ENCODE data around the gene PTK6. TPM values are rescaled to one million over a fixed set of nuclear protein-coding genes. Genes with fewer than 3 reads are reported as not detected.

Gene PTK6
- total RNA-seq, 4 donors from 2014 or later, result 0.36 TPM; not detected in 3

GRCh38 chr20:63551068-63551467, 13.9 kb upstream of the PTK6 start:
- DNase-seq, result no peak
- Histone ChIP-seq H3K27me3 (peaks cover 39 to 55% (median 44%) of the 10 kb centered on the region in 3 donors), H3K4me1 (no peaks in the 10 kb centered on the region), H3K9me3 (no peaks in the 10 kb centered on the region), H3K27ac (no peak overlapping the region), H3K36me3 (no peaks in the 10 kb centered on the region), H3K4me3 (no peak overlapping the region)
- intact Hi-C loops (cut with DNase I; ENCODE audit: low total_unique reads), result no loop called here
- no peak for ATAC-seq
- in situ Hi-C loops (cut with MboI; ENCODE audit: low sequenced_read_pairs in 4 of 4), result no loop called here
- TF ChIP-seq, protein P1, sequence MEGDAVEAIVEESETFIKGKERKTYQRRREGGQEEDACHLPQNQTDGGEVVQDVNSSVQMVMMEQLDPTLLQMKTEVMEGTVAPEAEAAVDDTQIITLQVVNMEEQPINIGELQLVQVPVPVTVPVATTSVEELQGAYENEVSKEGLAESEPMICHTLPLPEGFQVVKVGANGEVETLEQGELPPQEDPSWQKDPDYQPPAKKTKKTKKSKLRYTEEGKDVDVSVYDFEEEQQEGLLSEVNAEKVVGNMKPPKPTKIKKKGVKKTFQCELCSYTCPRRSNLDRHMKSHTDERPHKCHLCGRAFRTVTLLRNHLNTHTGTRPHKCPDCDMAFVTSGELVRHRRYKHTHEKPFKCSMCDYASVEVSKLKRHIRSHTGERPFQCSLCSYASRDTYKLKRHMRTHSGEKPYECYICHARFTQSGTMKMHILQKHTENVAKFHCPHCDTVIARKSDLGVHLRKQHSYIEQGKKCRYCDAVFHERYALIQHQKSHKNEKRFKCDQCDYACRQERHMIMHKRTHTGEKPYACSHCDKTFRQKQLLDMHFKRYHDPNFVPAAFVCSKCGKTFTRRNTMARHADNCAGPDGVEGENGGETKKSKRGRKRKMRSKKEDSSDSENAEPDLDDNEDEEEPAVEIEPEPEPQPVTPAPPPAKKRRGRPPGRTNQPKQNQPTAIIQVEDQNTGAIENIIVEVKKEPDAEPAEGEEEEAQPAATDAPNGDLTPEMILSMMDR (IDR thresholded peaks at IDR 0.05 in 4 of 5, conservative IDR thresholded peaks at IDR 0.05 in 1 of 5), result no peak
- TF ChIP-seq POLR2A (IDR thresholded peaks at IDR 0.05), result no peak

DNA sequence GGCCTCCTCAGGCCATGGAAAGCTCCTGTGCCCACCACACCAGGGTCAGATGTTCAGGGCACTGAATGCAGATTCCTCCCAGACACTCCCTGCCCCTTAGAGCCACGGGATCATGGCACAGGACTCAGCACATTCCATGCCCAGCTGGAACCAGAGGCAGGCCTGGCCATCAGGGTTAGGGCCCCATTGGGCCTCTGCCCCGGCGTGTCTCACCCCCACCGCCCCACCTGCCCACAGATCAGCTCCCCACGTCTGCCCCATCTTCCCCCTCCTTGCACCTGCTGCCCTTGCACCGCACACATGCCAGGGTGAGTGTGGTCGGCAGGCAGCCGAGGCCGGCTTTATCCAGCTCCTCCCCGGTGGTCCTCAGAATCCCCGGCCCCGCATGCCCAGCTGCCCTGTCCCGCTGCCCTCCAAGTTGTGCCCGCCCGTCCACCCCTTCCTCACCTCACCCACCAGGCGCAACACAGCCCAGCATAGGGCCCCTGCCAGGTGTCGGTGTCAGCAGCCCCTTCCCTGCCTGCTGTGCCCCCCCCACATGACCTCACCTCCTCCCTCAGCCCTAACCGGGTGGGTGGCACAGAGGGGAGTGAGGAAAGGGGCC, 12.6 kb upstream of the PTK6 start:
- DNase-seq, result no peak
- Histone ChIP-seq H3K9me3 (no peaks in the 10 kb centered on the region), H3K36me3 (no peaks in the 10 kb centered on the region), H3K4me1 (no peaks in the 10 kb centered on the region), H3K27me3 (peaks cover 39 to 55% (median 44%) of the 10 kb centered on the region in 3 donors), H3K4me3 (no peak overlapping the region), H3K27ac (no peak overlapping the region)
- TF ChIP-seq, protein P1 (IDR thresholded peaks at IDR 0.05 in 4 of 5, conservative IDR thresholded peaks at IDR 0.05 in 1 of 5), result no peak
- intact Hi-C loops (cut with DNase I; ENCODE audit: low total_unique reads), result no loop called here
- in situ Hi-C loops (cut with MboI; ENCODE audit: low sequenced_read_pairs in 4 of 4), result loop anchor here in 1 of 4 donors (25.0 kb wide), 1 partner anchor 88 kb away; the partner anchor contains the start of gene GMEB2
- ATAC-seq, result no peak

GRCh38 chr20:63549019-63549418, 11.8 kb upstream of the PTK6 start:
- Histone ChIP-seq H3K4me1 (no peaks in the 10 kb centered on the region), H3K4me3 (no peak overlapping the region), H3K36me3 (no peaks in the 10 kb centered on the region), H3K27ac (no peak overlapping the region), H3K9me3 (no peaks in the 10 kb centered on the region), H3K27me3 (peaks cover 39 to 50% (median 39%) of the 10 kb centered on the region in 3 donors)
- in situ Hi-C loops (cut with MboI; ENCODE audit: low sequenced_read_pairs in 4 of 4) (loop anchor here in 1 of 4 donors (25.0 kb wide), 1 partner anchor 88 kb away; the partner anchor contains the start of gene GMEB2), intact Hi-C loops (cut with DNase I; ENCODE audit: low total_unique reads) (no loop called here)
- DNase-seq (no peak), ATAC-seq (no peak)
- no peak for TF ChIP-seq POLR2A (IDR thresholded peaks at IDR 0.05)
- TF ChIP-seq, protein P1 (IDR thresholded peaks at IDR 0.05 in 4 of 5, conservative IDR thresholded peaks at IDR 0.05 in 1 of 5), result no peak

- Histone ChIP-seq H3K9me3 (no peaks in the 10 kb centered on the region), H3K27ac (no peak overlapping the region), H3K36me3 (no peaks in the 10 kb centered on the region), H3K4me1 (no peaks in the 10 kb centered on the region), H3K27me3 (peaks cover 34 to 46% (median 36%) of the 10 kb centered on the region in 3 donors), H3K4me3 (no peak overlapping the region)
- DNase-seq, result no peak
- TF ChIP-seq, protein P1 (IDR thresholded peaks at IDR 0.05 in 4 of 5, conservative IDR thresholded peaks at IDR 0.05 in 1 of 5), result no peak
- TF ChIP-seq POLR2A (IDR thresholded peaks at IDR 0.05), result no peak
- no peak for ATAC-seq
- in situ Hi-C loops (cut with MboI; ENCODE audit: low sequenced_read_pairs in 4 of 4), result loop anchor here in 1 of 4 donors (25.0 kb wide), 1 partner anchor 89 kb away; the partner anchor contains the start of gene GMEB2
- intact Hi-C loops (cut with DNase I; ENCODE audit: low total_unique reads), result no loop called here
Measured at GRCh38 chr20:63548542-63548941, 11.4 kb upstream of the PTK6 start.

Measured in gastrocnemius medialis (tissue), 4 donors.